Natural killer cell (primary cell): Measurements from ENCODE around the gene CHSY1. TPM values are rescaled to one million over a fixed set of nuclear protein-coding genes. Genes with fewer than 3 reads are reported as not detected.

Experiments used
- ATAC-seq, 3 donors: fragments of 150-1000 bp in 2 of 3; fragments of 200-7000 bp in 1 of 3; cut with Tn5 transposase; 1 replicate in 1 of 3; 2 replicates in 2 of 3; pipeline ENCODE4 v1.10.0; 2021; ENCODE audit warnings: mild to moderate bottlenecking in 2 of 3, moderate library complexity in 2 of 3
- DNase-seq, 2 donors: peaks; one replicate each; pipeline versions ENCODE4 v3.0.0 to v3.0.0-alpha.2; 2013 to 2021; ENCODE audit warnings: mixed read lengths in 1 of 2
- H3K27ac ChIP-seq: one replicate; pipeline ENCODE4 v1.5.1; 2013; ENCODE audit warnings: mild to moderate bottlenecking, low read length
- H3K27me3 ChIP-seq: one replicate; pipeline ENCODE4 v1.6.1; 2013; ENCODE audit warnings: low read length; ENCODE audit not compliant: control insufficient read depth, insufficient read depth
- H3K36me3 ChIP-seq: one replicate; pipeline ENCODE4 v1.6.1; 2013; ENCODE audit warnings: low read length; ENCODE audit not compliant: control insufficient read depth, insufficient read depth
- H3K4me1 ChIP-seq: one replicate; pipeline ENCODE4 v1.6.1; 2013; ENCODE audit warnings: low read length; ENCODE audit not compliant: control insufficient read depth, insufficient read depth
- H3K4me3 ChIP-seq: one replicate; pipeline ENCODE4 v1.5.1; 2013; ENCODE audit warnings: low read length
- H3K9me3 ChIP-seq: one replicate; pipeline ENCODE4 v1.6.1; 2013; ENCODE audit warnings: low read length; ENCODE audit not compliant: control insufficient read depth, insufficient read depth
- H3K27ac Mint-ChIP-seq, 2 donors: one replicate each; pipeline ENCODE4 v1.8.0; 2022; ENCODE audit warnings: mild to moderate bottlenecking in 2 of 2, mixed read lengths in 2 of 2, moderate library complexity in 1 of 2
- H3K27me3 Mint-ChIP-seq, 2 donors: one replicate each; pipeline ENCODE4 v1.8.0; 2022; ENCODE audit warnings: low read depth in 2 of 2, mixed read lengths in 2 of 2
- H3K36me3 Mint-ChIP-seq: one replicate; pipeline ENCODE4 v1.8.0; 2022; ENCODE audit warnings: mixed read lengths
- H3K4me1 Mint-ChIP-seq, 2 donors: one replicate each; pipeline ENCODE4 v1.8.0; 2022; ENCODE audit warnings: mixed read lengths in 2 of 2
- H3K4me3 Mint-ChIP-seq: one replicate; pipeline ENCODE4 v1.8.0; 2022; ENCODE audit warnings: mild to moderate bottlenecking, moderate library complexity, mixed read lengths
- H3K9me3 Mint-ChIP-seq, 2 donors: one replicate each; pipeline ENCODE4 v1.8.0; 2022; ENCODE audit warnings: mixed read lengths in 2 of 2
- CTCF ChIP-seq: fragments of 200-600 bp; IDR thresholded peaks from one replicate; pipeline ENCODE4 v1.8.0; 2022; ENCODE audit warnings: antibody characterized with exemption
- WGBS: methylation state at CpG from one replicate; pipeline ENCODE4 v1.1.7; 2013; ENCODE audit warnings: missing lambda C conversion rate; ENCODE audit not compliant: insufficient coverage; 5-methylcytosine and 5-hydroxymethylcytosine counted together
- intact Hi-C: fragments of 100-400 bp; cut with micrococcal nuclease; formaldehyde crosslinking; loops from one replicate; pipeline ENCODE4 v1.14.2; 2022
- total RNA-seq, 4 donors: library from RNA; stranded (reverse); fragments of 120-200 nt in 1 of 4; gene quantifications; one replicate each; pipeline versions ENCODE4 v1.2.3 to v1.2.4, GENCODE V29; 2013 to 2022

The CHSY1 gene
- total RNA-seq, 3 donors from 2014 or later (not counting 1 experiment from before 2014, with no cell fraction given), result 21.1 to 32.5 (median 30.8) TPM

- no peaks in the 10 kb centered on the region for H3K27me3 ChIP-seq
- no peak overlapping the region for H3K4me3 ChIP-seq
- H3K4me1 ChIP-seq, result no peaks in the 10 kb centered on the region
- Mint-ChIP-seq H3K36me3 (no peaks in the 10 kb centered on the region), H3K4me1 (peaks cover 66 to 79% of the 10 kb centered on the region in 2 donors), H3K4me3 (no peak overlapping the region), H3K27me3 (no peaks in the 10 kb centered on the region), H3K27ac (no peak overlapping the region), H3K9me3 (no peaks in the 10 kb centered on the region)
- intact Hi-C loops, result no loop called here
- DNase-seq, result no peak
- TF ChIP-seq CTCF, result no peak
- H3K36me3 ChIP-seq, result no peaks in the 10 kb centered on the region
- H3K9me3 ChIP-seq, result no peaks in the 10 kb centered on the region
- WGBS, result 96% methylated on average over 5 of the region's 5 CpGs
- H3K27ac ChIP-seq, result no peak overlapping the region
- no peak for ATAC-seq
Observed at GRCh38 chr15:101213570-101213969, 38.3 kb downstream of the CHSY1 start.

GRCh38 chr15:101213147-101213546 is 38.7 kb downstream of the CHSY1 start:
- Mint-ChIP-seq H3K27ac (no peak overlapping the region), H3K4me3 (no peak overlapping the region), H3K36me3 (no peaks in the 10 kb centered on the region), H3K9me3 (no peaks in the 10 kb centered on the region), H3K27me3 (no peaks in the 10 kb centered on the region), H3K4me1 (peaks cover 66 to 79% of the 10 kb centered on the region in 2 donors)
- no peaks in the 10 kb centered on the region for H3K27me3 ChIP-seq
- H3K27ac ChIP-seq, result no peak overlapping the region
- H3K4me1 ChIP-seq, result no peaks in the 10 kb centered on the region
- no CpG with 5 or more reads among the region's 3 CpGs for WGBS
- no peaks in the 10 kb centered on the region for H3K9me3 ChIP-seq
- ATAC-seq (no peak), DNase-seq (no peak)
- TF ChIP-seq CTCF, result no peak
- no peak overlapping the region for H3K4me3 ChIP-seq
- intact Hi-C loops, result no loop called here
- no peaks in the 10 kb centered on the region for H3K36me3 ChIP-seq

- Histone ChIP-seq H3K27me3 (no peaks in the 10 kb centered on the region), H3K4me1 (no peaks in the 10 kb centered on the region), H3K36me3 (no peaks in the 10 kb centered on the region), H3K4me3 (no peak overlapping the region), H3K27ac (no peak overlapping the region), H3K9me3 (no peaks in the 10 kb centered on the region)
- 100% methylated on average over 1 of the region's 4 CpGs for WGBS
- Mint-ChIP-seq H3K36me3 (no peaks in the 10 kb centered on the region), H3K4me3 (no peak overlapping the region), H3K27me3 (no peaks in the 10 kb centered on the region), H3K27ac (peak overlapping the region in 1 of 2 donors; percentile 46), H3K4me1 (peaks cover 67 to 78% of the 10 kb centered on the region in 2 donors), H3K9me3 (no peaks in the 10 kb centered on the region)
- TF ChIP-seq CTCF, result no peak
- DNase-seq (no peak), ATAC-seq (no peak)
- intact Hi-C loops, result no loop called here
Observed at GRCh38 chr15:101211897-101212296, 40.0 kb downstream of the CHSY1 start.

GRCh38 chr15:101210466-101210865 is 41.4 kb downstream of the CHSY1 start:
- Mint-ChIP-seq H3K9me3 (no peaks in the 10 kb centered on the region), H3K4me3 (no peak overlapping the region), H3K36me3 (no peaks in the 10 kb centered on the region), H3K27me3 (no peaks in the 10 kb centered on the region), H3K27ac (peak overlapping the region in 1 of 2 donors; percentile 34), H3K4me1 (peaks cover 67 to 77% of the 10 kb centered on the region in 2 donors)
- 84% methylated on average over 2 of the region's 2 CpGs for WGBS
- H3K9me3 ChIP-seq, result no peaks in the 10 kb centered on the region
- H3K27me3 ChIP-seq, result no peaks in the 10 kb centered on the region
- TF ChIP-seq CTCF, result no peak
- H3K27ac ChIP-seq, result no peak overlapping the region
- H3K36me3 ChIP-seq, result no peaks in the 10 kb centered on the region
- ATAC-seq (no peak), DNase-seq (no peak)
- intact Hi-C loops, result no loop called here
- peaks cover 8% of the 10 kb centered on the region for H3K4me1 ChIP-seq
- H3K4me3 ChIP-seq, result no peak overlapping the region
